ENCODE measurements around the gene FBXO42. TPM values are rescaled to one million over a fixed set of nuclear protein-coding genes. Genes with fewer than 3 reads are reported as not detected.
A peak's percentile ranks its signal among the peaks of the same experiment; 100 is the strongest.

FBXO42 gene
- total and polyA plus RNA-seq, 5 donors from 2014 or later, result 13.5 to 23.2 (median 21.7) TPM

GRCh38 chr1:16392740-16393569, 40.7 kb upstream of the FBXO42 start:
- Mint-ChIP-seq H3K36me3 (peaks cover 18% of the 10 kb centered on the region), H3K27ac (peak overlapping the region in 2 of 3 donors; percentile 68 to 83), H3K4me3 (no peak overlapping the region), H3K9me3 (no peaks in the 10 kb centered on the region), H3K27me3 (no peaks in the 10 kb centered on the region), H3K4me1 (peaks cover 6 to 42% (median 36%) of the 10 kb centered on the region in 4 donors)
- H3K27ac ChIP-seq (ENCODE audit: insufficient read depth, low read length, poor library complexity, severe bottlenecking), result no peak overlapping the region
- no peaks in the 10 kb centered on the region for H3K9me3 ChIP-seq (ENCODE audit: control insufficient read depth in 2 of 2, low read length in 2 of 2)
- peaks cover 47% of the 10 kb centered on the region for H3K36me3 ChIP-seq (ENCODE audit: control insufficient read depth, insufficient read depth, low read length)
- H3K27me3 ChIP-seq (ENCODE audit: control insufficient read depth, insufficient read depth, low read length), result no peaks in the 10 kb centered on the region
- H3K4me3 ChIP-seq (ENCODE audit: low read depth, low read length), result no peak overlapping the region
- ATAC-seq (ENCODE audit: low read depth in 2 of 2), result no peak
- DNase-seq, result no peak
- peaks cover 26% of the 10 kb centered on the region for H3K4me1 ChIP-seq (ENCODE audit: control insufficient read depth, insufficient read depth, low read length, poor library complexity, severe bottlenecking)

DNA sequence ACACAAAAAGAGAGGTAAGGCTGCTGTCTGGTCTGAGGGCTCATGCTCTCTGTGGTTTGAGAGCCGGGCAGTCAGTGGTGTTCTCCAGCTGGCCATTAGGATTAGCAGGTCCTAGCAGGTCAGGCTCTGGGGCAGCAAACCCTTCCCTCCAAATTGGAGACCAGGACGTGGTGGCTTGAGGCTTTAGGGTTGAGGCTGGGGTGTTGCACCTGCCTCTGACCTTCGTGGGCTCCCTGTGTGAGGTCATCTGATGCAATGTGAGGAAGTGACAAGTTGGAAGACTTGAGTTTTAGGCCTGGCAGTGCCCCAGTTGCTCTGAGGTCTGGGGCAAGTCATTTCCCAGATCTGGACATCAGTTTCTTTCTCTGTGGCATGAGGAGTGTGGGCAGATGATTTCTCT, 39.1 kb upstream of the FBXO42 start:
- Mint-ChIP-seq H3K27ac (peak overlapping the region; percentile 29 to 53 (median 46)), H3K27me3 (no peaks in the 10 kb centered on the region), H3K4me3 (no peak overlapping the region), H3K36me3 (peaks cover 16% of the 10 kb centered on the region), H3K9me3 (no peaks in the 10 kb centered on the region), H3K4me1 (peaks cover 13 to 53% (median 46%) of the 10 kb centered on the region in 4 donors)
- no peak for ATAC-seq (ENCODE audit: low read depth in 2 of 2)
- Histone ChIP-seq H3K36me3 (ENCODE audit: control insufficient read depth, insufficient read depth, low read length) (peaks cover 40% of the 10 kb centered on the region), H3K27me3 (ENCODE audit: control insufficient read depth, insufficient read depth, low read length) (no peaks in the 10 kb centered on the region), H3K4me1 (ENCODE audit: control insufficient read depth, insufficient read depth, low read length, poor library complexity, severe bottlenecking) (peaks cover 41% of the 10 kb centered on the region), H3K27ac (ENCODE audit: insufficient read depth, low read length, poor library complexity, severe bottlenecking) (no peak overlapping the region), H3K4me3 (ENCODE audit: low read depth, low read length) (no peak overlapping the region), H3K9me3 (ENCODE audit: control insufficient read depth in 2 of 2, low read length in 2 of 2) (no peaks in the 10 kb centered on the region)
- no peak for DNase-seq

GRCh38 chr1:16387201-16388188, 35.2 kb upstream of the FBXO42 start:
- H3K4me3 ChIP-seq (ENCODE audit: low read depth, low read length), result peak overlapping the region; percentile 70
- H3K27me3 Mint-ChIP-seq, result no peaks in the 10 kb centered on the region
- H3K27ac Mint-ChIP-seq, result peak overlapping the region in 2 of 3 donors; percentile 18 to 84
- H3K4me1 ChIP-seq (ENCODE audit: control insufficient read depth, insufficient read depth, low read length, poor library complexity, severe bottlenecking), result peaks cover 68% of the 10 kb centered on the region
- peak overlapping the region; percentile 66 to 88 (median 74) for H3K4me3 Mint-ChIP-seq
- peak overlapping the region; percentile 61 for H3K27ac ChIP-seq (ENCODE audit: insufficient read depth, low read length, poor library complexity, severe bottlenecking)
- no peaks in the 10 kb centered on the region for H3K9me3 Mint-ChIP-seq
- ATAC-seq (ENCODE audit: low read depth in 2 of 2) (peak in 1 of 2 donors; percentile 30), DNase-seq (peak in 1 of 3 donors; percentile 51)
- H3K36me3 Mint-ChIP-seq, result peaks cover 13% of the 10 kb centered on the region
- peaks cover 4% of the 10 kb centered on the region for H3K36me3 ChIP-seq (ENCODE audit: control insufficient read depth, insufficient read depth, low read length)
- H3K27me3 ChIP-seq (ENCODE audit: control insufficient read depth, insufficient read depth, low read length), result no peaks in the 10 kb centered on the region
- no peaks in the 10 kb centered on the region for H3K9me3 ChIP-seq (ENCODE audit: control insufficient read depth in 2 of 2, low read length in 2 of 2)
- peaks cover 20 to 82% (median 65%) of the 10 kb centered on the region in 4 donors for H3K4me1 Mint-ChIP-seq

DNA sequence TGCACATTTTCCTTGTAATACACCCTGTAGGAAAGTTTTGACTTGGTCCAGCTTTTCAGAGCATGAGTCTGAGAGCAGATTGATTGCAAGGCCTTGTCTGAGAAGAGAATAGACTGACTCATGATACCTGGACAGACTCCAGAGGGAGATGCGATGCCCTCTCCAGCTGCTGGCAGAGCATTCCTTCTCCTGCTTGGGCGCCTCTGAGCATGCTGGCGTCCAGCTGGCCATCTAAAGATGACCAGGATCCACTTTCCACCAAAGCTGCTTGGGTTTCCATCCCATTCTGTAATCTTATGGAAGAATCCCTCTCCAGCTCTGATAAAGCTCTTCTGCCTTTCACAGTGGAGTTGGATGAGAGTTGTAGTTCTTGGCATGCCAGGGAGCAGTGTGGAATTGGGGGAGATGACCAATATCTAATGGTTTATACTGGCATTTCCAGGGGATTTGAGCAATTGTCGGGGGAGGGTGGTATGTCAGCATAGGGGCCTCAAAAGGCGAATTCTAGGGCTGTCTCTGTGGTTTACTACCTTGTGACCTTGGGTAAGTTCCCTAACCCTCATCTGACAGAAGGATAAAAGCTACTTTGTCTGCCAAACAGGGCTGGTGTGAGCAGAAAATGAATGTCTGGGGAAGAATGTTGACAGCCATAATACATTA, 34.3 kb upstream of the FBXO42 start:
- ATAC-seq (ENCODE audit: low read depth in 2 of 2) (peak in 1 of 2 donors; percentile 13), DNase-seq (no peak)
- Histone ChIP-seq H3K9me3 (ENCODE audit: control insufficient read depth in 2 of 2, low read length in 2 of 2) (no peaks in the 10 kb centered on the region), H3K27ac (ENCODE audit: insufficient read depth, low read length, poor library complexity, severe bottlenecking) (peak overlapping the region; percentile 61), H3K36me3 (ENCODE audit: control insufficient read depth, insufficient read depth, low read length) (no peaks in the 10 kb centered on the region), H3K4me1 (ENCODE audit: control insufficient read depth, insufficient read depth, low read length, poor library complexity, severe bottlenecking) (peaks cover 68% of the 10 kb centered on the region), H3K27me3 (ENCODE audit: control insufficient read depth, insufficient read depth, low read length) (no peaks in the 10 kb centered on the region), H3K4me3 (ENCODE audit: low read depth, low read length) (peak overlapping the region; percentile 70)
- Mint-ChIP-seq H3K4me3 (peak overlapping the region; percentile 47 to 77 (median 69)), H3K4me1 (peaks cover 20 to 83% (median 62%) of the 10 kb centered on the region in 4 donors), H3K27me3 (no peaks in the 10 kb centered on the region), H3K36me3 (peaks cover 9% of the 10 kb centered on the region), H3K27ac (peak overlapping the region in 2 of 3 donors; percentile 18 to 84), H3K9me3 (no peaks in the 10 kb centered on the region)

- Histone ChIP-seq H3K36me3 (ENCODE audit: control insufficient read depth, insufficient read depth, low read length) (no peaks in the 10 kb centered on the region), H3K27me3 (ENCODE audit: control insufficient read depth, insufficient read depth, low read length) (no peaks in the 10 kb centered on the region), H3K9me3 (ENCODE audit: control insufficient read depth in 2 of 2, low read length in 2 of 2) (no peaks in the 10 kb centered on the region), H3K4me1 (ENCODE audit: control insufficient read depth, insufficient read depth, low read length, poor library complexity, severe bottlenecking) (peaks cover 61% of the 10 kb centered on the region), H3K27ac (ENCODE audit: insufficient read depth, low read length, poor library complexity, severe bottlenecking) (no peak overlapping the region), H3K4me3 (ENCODE audit: low read depth, low read length) (peak overlapping the region; percentile 70)
- H3K4me3 Mint-ChIP-seq, result peak overlapping the region; percentile 47 to 77 (median 69)
- peaks cover 17 to 79% (median 55%) of the 10 kb centered on the region in 4 donors for H3K4me1 Mint-ChIP-seq
- no peaks in the 10 kb centered on the region for H3K9me3 Mint-ChIP-seq
- H3K27me3 Mint-ChIP-seq, result no peaks in the 10 kb centered on the region
- H3K27ac Mint-ChIP-seq, result peak overlapping the region; percentile 18 to 96 (median 84)
- no peak for DNase-seq
- H3K36me3 Mint-ChIP-seq, result peaks cover 9% of the 10 kb centered on the region
- peak in 1 of 2 donors; percentile 6 for ATAC-seq (ENCODE audit: low read depth in 2 of 2)
These were observed 33.6 kb upstream of the FBXO42 start for GRCh38 chr1:16385659-16386453.

- no peaks in the 10 kb centered on the region for H3K36me3 ChIP-seq (ENCODE audit: control insufficient read depth, insufficient read depth, low read length)
- DNase-seq, result no peak
- peaks cover 9% of the 10 kb centered on the region for H3K36me3 Mint-ChIP-seq
- no peaks in the 10 kb centered on the region for H3K9me3 ChIP-seq (ENCODE audit: control insufficient read depth in 2 of 2, low read length in 2 of 2)
- H3K4me1 Mint-ChIP-seq, result peaks cover 15 to 80% (median 51%) of the 10 kb centered on the region in 4 donors
- no peaks in the 10 kb centered on the region for H3K9me3 Mint-ChIP-seq
- peaks cover 52% of the 10 kb centered on the region for H3K4me1 ChIP-seq (ENCODE audit: control insufficient read depth, insufficient read depth, low read length, poor library complexity, severe bottlenecking)
- H3K27me3 ChIP-seq (ENCODE audit: control insufficient read depth, insufficient read depth, low read length), result no peaks in the 10 kb centered on the region
- H3K27ac ChIP-seq (ENCODE audit: insufficient read depth, low read length, poor library complexity, severe bottlenecking), result no peak overlapping the region
- peak overlapping the region in 2 of 3 donors; percentile 18 to 94 for H3K27ac Mint-ChIP-seq
- no peak overlapping the region for H3K4me3 ChIP-seq (ENCODE audit: low read depth, low read length)
- H3K27me3 Mint-ChIP-seq, result no peaks in the 10 kb centered on the region
- H3K4me3 Mint-ChIP-seq, result peak overlapping the region in 2 of 4 donors; percentile 35 to 67
- no peak for ATAC-seq (ENCODE audit: low read depth in 2 of 2)
These were observed 31.6 kb upstream of the FBXO42 start for GRCh38 chr1:16383888-16384287.

Data from CD4-positive, CD25-positive, alpha-beta regulatory T cell (primary cell).